ENCODE data around the gene GPATCH4. TPM values are rescaled to one million over a fixed set of nuclear protein-coding genes. Genes with fewer than 3 reads are reported as not detected.

Gene GPATCH4
- total and polyA plus RNA-seq, 2 of the 4 experiments (the other 2 are of a cell fraction): 32.6 to 41.8 TPM

DNA sequence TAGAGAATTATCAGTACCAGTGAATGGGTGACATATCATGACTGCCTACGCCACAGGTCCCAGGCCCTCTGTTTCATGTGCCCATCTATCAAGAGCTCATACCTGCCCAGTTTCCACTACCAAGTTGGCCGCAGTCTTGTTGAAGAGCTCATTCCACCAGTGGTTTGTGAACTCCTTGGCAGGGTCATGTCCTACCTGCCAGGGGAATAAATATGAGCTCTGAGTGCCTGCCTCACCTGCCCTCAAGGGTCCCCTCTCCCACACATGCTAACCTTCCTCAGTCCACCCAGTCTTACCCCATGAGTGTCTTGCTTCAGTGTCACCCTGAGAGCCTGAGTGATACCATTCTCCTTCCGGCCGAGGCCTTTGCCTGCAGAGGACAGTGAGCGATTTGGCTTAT lies 3.2 kb downstream of the GPATCH4 start:
- Histone ChIP-seq H3K18ac (ENCODE audit: low read depth, low read length) (no peak overlapping the region), H3K4me1 (ENCODE audit: control insufficient read depth, insufficient read depth, low read length) (0 out of 2 replicates have a peak, but pooled peaks cover 4% of the 10 kb centered on the region), H3K56ac (ENCODE audit: extremely low read depth, insufficient read depth, low read length) (no peak overlapping the region), H3K9ac (ENCODE audit: low read depth, low read length) (no peak overlapping the region), H2BK5ac (ENCODE audit: low read depth, low read length, poor library complexity, severe bottlenecking) (no peak overlapping the region), H2AFZ (replicated peaks; ENCODE audit: low read length, poor library complexity) (no peak overlapping the region), H3K9me3 (ENCODE audit: control insufficient read depth, insufficient read depth, low read length) (no peaks in the 10 kb centered on the region), H2BK15ac (ENCODE audit: low read depth, low read length) (no peak overlapping the region), H4K5ac (ENCODE audit: low read depth, low read length) (no peak overlapping the region), H3K14ac (replicated peaks; ENCODE audit: low read depth, low read length) (no peak overlapping the region), H2AK5ac (ENCODE audit: low read depth, low read length) (no peak overlapping the region), H3K4ac (ENCODE audit: low read depth, low read length) (no peak overlapping the region), H3K4me3 (ENCODE audit: insufficient read depth, low read depth, low read length) (no peak overlapping the region), H4K91ac (ENCODE audit: insufficient read depth, low read depth, low read length) (no peak overlapping the region), H3K36me3 (ENCODE audit: control insufficient read depth, insufficient read depth, low read length) (peaks cover 33% of the 10 kb centered on the region), H4K20me1 (ENCODE audit: insufficient read depth, low read length) (no peaks in the 10 kb centered on the region), H2BK20ac (ENCODE audit: low read depth, low read length) (no peak overlapping the region), H3K79me1 (ENCODE audit: low read depth in 1 of 2, low read length in 2 of 2) (peaks cover 16 to 57% of the 10 kb centered on the region in 2 experiments), H3K27me3 (ENCODE audit: control insufficient read depth, insufficient read depth, low read length) (no peaks in the 10 kb centered on the region), H3K4me2 (ENCODE audit: low read depth, low read length) (no peak overlapping the region), H2BK120ac (ENCODE audit: low read depth, low read length) (no peak overlapping the region), H2AK9ac (replicated peaks; ENCODE audit: low read depth, low read length, poor library complexity) (no peak overlapping the region), H3K9me1 (ENCODE audit: insufficient read depth, low read length) (peaks cover 14% of the 10 kb centered on the region), H4K8ac (ENCODE audit: low read depth in 2 of 2, low read length in 2 of 2) (no peak overlapping the region), H3K23ac (ENCODE audit: low read depth, low read length) (no peak overlapping the region), H3K27ac (ENCODE audit: insufficient read depth, low read length) (no peak overlapping the region)
- WGBS, 2 experiments (ENCODE audit: extremely low coverage in 2 of 2, insufficient read length in 1 of 2): 93% methylated on average over 5 of the region's 5 CpGs; no CpG with 5 or more reads in 1 of the 2 experiments
- in situ Hi-C loops (cut with MboI; ENCODE audit: low sequenced_read_pairs) (no loop called here), dilution Hi-C loops (cut with HindIII; ENCODE audit: low sequenced_read_pairs, unreplicated experiment) (no loop called here), intact Hi-C loops (cut with micrococcal nuclease) (no loop called here)
- ChIA-PET CTCF (no interaction called here), POLR2A (ENCODE audit: unreplicated experiment) (no interaction called here)
- no TSS peak for BruUV-seq (replicated peaks)
- ATAC-seq (ENCODE audit: low read depth): no peak
- no peak for DNase-seq
- no peak for TF ChIP-seq CEBPB (IDR thresholded peaks at IDR 0.05; ENCODE audit: low read depth, low read length)

Data from IMR-90 (cell line).